Neural crest cell (in vitro differentiated cells): ENCODE data around the gene RGS4. TPM values are rescaled to one million over a fixed set of nuclear protein-coding genes. Genes with fewer than 3 reads are reported as not detected.

Experiments
- DNase-seq: peaks from one replicate; pipeline ENCODE4 v3.0.0; 2021; ENCODE audit warnings: low read depth, mixed read lengths, low spot score
- H3K27ac Mint-ChIP-seq: one replicate; pipeline ENCODE4 v1.8.0; 2021; ENCODE audit warnings: mild to moderate bottlenecking, mixed read lengths; ENCODE audit not compliant: unreplicated experiment
- H3K27me3 Mint-ChIP-seq: 2 replicates; pipeline ENCODE4 v1.8.0; 2021; ENCODE audit warnings: low read depth, mild to moderate bottlenecking, mixed read lengths
- H3K36me3 Mint-ChIP-seq: 2 replicates; pipeline ENCODE4 v1.8.0; 2021; ENCODE audit warnings: low read depth, mild to moderate bottlenecking, mixed read lengths
- H3K4me1 Mint-ChIP-seq: 2 replicates; pipeline ENCODE4 v1.8.0; 2021; ENCODE audit warnings: mixed read lengths
- H3K4me3 Mint-ChIP-seq: one replicate; pipeline ENCODE4 v1.8.0; 2021; ENCODE audit warnings: mild to moderate bottlenecking, mixed read lengths
- H3K9me3 Mint-ChIP-seq: 2 replicates; pipeline ENCODE4 v1.8.0; 2021; ENCODE audit warnings: mixed read lengths
- total RNA-seq: library from RNA; stranded (reverse); gene quantifications from 2 replicates; pipeline ENCODE4 v1.2.1, GENCODE V29; 2021
- TF ChIP-seq, protein P1 (sequence below): fragments of 200-600 bp; sonication (generic); conservative IDR thresholded peaks from 2 replicates; pipeline ENCODE4 v1.5.0; 2021; ENCODE audit warnings: antibody characterized with exemption, mild to moderate bottlenecking

The RGS4 gene
- total RNA-seq, 1 donor from 2014 or later, result 0.75 TPM

DNA sequence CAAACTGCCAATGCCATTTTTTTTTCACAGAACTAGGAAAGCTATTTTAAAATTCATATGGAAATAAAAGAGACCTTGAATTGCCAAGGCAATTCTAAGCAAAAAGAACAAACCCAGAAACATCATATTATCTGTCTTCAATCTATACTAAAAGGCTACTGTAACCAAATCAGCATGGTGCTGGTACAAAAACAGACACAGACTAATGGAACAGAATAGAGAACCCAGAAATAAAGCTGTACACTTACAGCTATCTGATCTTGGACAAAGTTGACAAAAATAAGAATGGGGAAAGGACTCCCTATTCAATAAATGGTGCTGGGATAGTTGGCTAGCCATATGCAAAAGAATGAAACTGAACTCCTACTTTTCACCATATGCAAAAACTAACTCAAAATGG lies 50.5 kb downstream of the RGS4 start:
- Mint-ChIP-seq H3K4me3 (no peak overlapping the region), H3K4me1 (no peaks in the 10 kb centered on the region), H3K27ac (no peak overlapping the region), H3K9me3 (no peaks in the 10 kb centered on the region), H3K27me3 (peaks cover 2% of the 10 kb centered on the region), H3K36me3 (no peaks in the 10 kb centered on the region)
- TF ChIP-seq, protein P1, sequence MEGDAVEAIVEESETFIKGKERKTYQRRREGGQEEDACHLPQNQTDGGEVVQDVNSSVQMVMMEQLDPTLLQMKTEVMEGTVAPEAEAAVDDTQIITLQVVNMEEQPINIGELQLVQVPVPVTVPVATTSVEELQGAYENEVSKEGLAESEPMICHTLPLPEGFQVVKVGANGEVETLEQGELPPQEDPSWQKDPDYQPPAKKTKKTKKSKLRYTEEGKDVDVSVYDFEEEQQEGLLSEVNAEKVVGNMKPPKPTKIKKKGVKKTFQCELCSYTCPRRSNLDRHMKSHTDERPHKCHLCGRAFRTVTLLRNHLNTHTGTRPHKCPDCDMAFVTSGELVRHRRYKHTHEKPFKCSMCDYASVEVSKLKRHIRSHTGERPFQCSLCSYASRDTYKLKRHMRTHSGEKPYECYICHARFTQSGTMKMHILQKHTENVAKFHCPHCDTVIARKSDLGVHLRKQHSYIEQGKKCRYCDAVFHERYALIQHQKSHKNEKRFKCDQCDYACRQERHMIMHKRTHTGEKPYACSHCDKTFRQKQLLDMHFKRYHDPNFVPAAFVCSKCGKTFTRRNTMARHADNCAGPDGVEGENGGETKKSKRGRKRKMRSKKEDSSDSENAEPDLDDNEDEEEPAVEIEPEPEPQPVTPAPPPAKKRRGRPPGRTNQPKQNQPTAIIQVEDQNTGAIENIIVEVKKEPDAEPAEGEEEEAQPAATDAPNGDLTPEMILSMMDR, result no peak
- no peak for DNase-seq

DNA sequence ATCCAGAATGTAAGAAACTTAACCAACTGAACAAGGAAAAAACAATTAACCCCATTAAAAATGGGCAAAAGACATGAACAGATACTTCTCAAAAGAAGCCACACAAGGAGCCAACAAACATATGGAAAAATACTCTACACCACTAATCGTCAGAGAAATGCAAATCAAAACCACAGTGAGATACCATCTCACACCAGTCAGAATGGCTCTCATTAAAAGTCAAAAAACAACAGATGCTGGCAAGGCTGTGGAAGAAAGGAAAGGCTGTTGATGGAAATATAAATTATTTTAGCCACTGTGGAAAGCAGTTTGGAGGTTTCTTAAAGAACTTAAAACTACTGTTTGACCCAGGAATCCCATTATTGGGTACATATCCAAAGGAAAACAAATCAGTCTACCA lies 51.2 kb downstream of the RGS4 start:
- no peaks in the 10 kb centered on the region for H3K4me1 Mint-ChIP-seq

DNA sequence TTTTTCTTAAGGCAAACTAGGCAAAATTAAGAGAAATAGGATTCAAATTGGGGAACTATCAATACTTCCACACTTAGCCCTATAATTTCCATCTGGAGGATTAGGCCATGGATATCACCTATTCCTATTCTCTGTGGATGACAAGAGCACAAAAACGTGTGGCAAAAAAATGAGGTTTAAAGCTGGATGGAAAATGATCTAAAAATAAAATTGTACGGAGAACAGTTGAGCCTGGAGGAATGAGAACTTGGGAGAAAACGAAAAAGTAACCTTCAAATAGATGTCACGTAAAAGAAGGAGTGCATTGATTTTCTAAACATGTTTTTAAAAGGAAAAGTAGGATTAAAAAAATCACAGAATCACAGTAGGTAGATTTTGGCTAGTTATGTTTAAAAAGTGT lies 55.7 kb downstream of the RGS4 start:
- Mint-ChIP-seq H3K27me3 (peaks cover 2% of the 10 kb centered on the region), H3K4me3 (no peak overlapping the region), H3K4me1 (no peaks in the 10 kb centered on the region), H3K9me3 (no peaks in the 10 kb centered on the region), H3K36me3 (no peaks in the 10 kb centered on the region), H3K27ac (no peak overlapping the region)
- DNase-seq, result no peak
- TF ChIP-seq, protein P1, result no peak

More for the DNA sequence above, 51.2 kb downstream of the RGS4 start:
- H3K27ac Mint-ChIP-seq, result no peak overlapping the region
- no peak for DNase-seq
- H3K27me3 Mint-ChIP-seq, result peaks cover 2% of the 10 kb centered on the region
- H3K9me3 Mint-ChIP-seq, result no peaks in the 10 kb centered on the region
- no peaks in the 10 kb centered on the region for H3K36me3 Mint-ChIP-seq
- TF ChIP-seq, protein P1, result no peak
- no peak overlapping the region for H3K4me3 Mint-ChIP-seq

Other genes with a start within 250 kb of the RGS4 start
- not detected in 2 replicates for gene CCDC190, start 208.2 kb upstream of the RGS4 start, total RNA-seq
- 2.8 and 4.5 TPM in 2 replicates for gene RGS5, start 133.6 kb downstream of the RGS4 start, total RNA-seq